ENCODE data around the gene BCCIP. TPM values are rescaled to one million over a fixed set of nuclear protein-coding genes. Genes with fewer than 3 reads are reported as not detected.

BCCIP gene
- total and polyA plus RNA-seq, 9 donors: 29.9 to 60.6 (median 48.4) TPM

GRCh38 chr10:125848857-125849256, 25.5 kb downstream of the BCCIP start:
- Histone ChIP-seq H3K27ac (peak overlapping the region in 1 of 2 donors; percentile 55), H3K36me3 (no peaks in the 10 kb centered on the region), H3K9me3 (no peaks in the 10 kb centered on the region), H3K4me3 (no peak overlapping the region), H3K4me1 (ENCODE audit: insufficient read depth) (peaks cover 27% of the 10 kb centered on the region), H3K27me3 (no peaks in the 10 kb centered on the region)
- WGBS, 3 donors: 29 to 74% (median 41%) methylated on average over 2 of the region's 2 CpGs
- intact Hi-C loops (cut with DNase I): no loop called here
- no peak for DNase-seq
- TF ChIP-seq EP300 (IDR thresholded peaks at IDR 0.05): no peak
- no peak for TF ChIP-seq CTCF (IDR thresholded peaks at IDR 0.05)
- TF ChIP-seq POLR2A (IDR thresholded peaks at IDR 0.05): no peak

- no peak for DNase-seq
- H3K36me3 ChIP-seq: no peaks in the 10 kb centered on the region
- intact Hi-C loops (cut with DNase I): no loop called here
- TF ChIP-seq CTCF (IDR thresholded peaks at IDR 0.05): no peak
- TF ChIP-seq EP300 (IDR thresholded peaks at IDR 0.05): no peak
- TF ChIP-seq POLR2A (IDR thresholded peaks at IDR 0.05): no peak
- WGBS, 3 donors: 33 to 51% (median 33%) methylated on average over 7 of the region's 7 CpGs
- no peaks in the 10 kb centered on the region for H3K9me3 ChIP-seq
- H3K4me3 ChIP-seq: no peak overlapping the region
- no peaks in the 10 kb centered on the region for H3K27me3 ChIP-seq
- peak overlapping the region in 1 of 2 donors; percentile 55 for H3K27ac ChIP-seq
- peaks cover 25% of the 10 kb centered on the region for H3K4me1 ChIP-seq (ENCODE audit: insufficient read depth)
These were observed 26.1 kb downstream of the BCCIP start for GRCh38 chr10:125849448-125849847.

GRCh38 chr10:125850766-125851731, 27.7 kb downstream of the BCCIP start:
- H3K36me3 ChIP-seq: no peaks in the 10 kb centered on the region
- WGBS, 3 donors: 22 to 56% (median 44%) methylated on average over 2 of the region's 2 CpGs
- DNase-seq: no peak

DNA sequence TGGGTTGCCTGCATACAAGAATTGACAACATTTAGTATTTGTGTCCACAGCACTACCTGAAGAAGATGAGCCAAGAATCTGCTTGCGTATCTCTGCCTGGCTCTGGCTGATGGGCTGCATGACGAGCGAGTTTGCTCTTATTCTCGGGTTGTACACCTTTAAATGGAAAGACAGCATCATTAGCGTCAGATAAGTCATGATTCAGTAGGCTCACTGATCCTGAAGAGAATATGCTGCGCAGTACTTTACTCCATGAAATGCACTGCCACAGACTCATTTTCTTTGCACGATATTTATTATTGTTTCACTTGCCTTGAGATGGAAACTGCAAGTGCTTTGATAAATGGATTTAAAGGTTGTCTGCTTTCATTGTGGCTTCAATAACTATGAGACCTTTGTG, 29.1 kb downstream of the BCCIP start:
- H3K4me3 ChIP-seq: no peak overlapping the region
- DNase-seq: no peak
- no peaks in the 10 kb centered on the region for H3K9me3 ChIP-seq
- WGBS, 3 donors: 96% methylated on average over 7 of the region's 7 CpGs
- TF ChIP-seq CTCF (IDR thresholded peaks at IDR 0.05) (no peak), POLR2A (IDR thresholded peaks at IDR 0.05) (no peak), EP300 (IDR thresholded peaks at IDR 0.05) (no peak)
- intact Hi-C loops (cut with DNase I): no loop called here
- no peaks in the 10 kb centered on the region for H3K36me3 ChIP-seq
- peaks cover 15% of the 10 kb centered on the region for H3K4me1 ChIP-seq (ENCODE audit: insufficient read depth)
- H3K27ac ChIP-seq: no peak overlapping the region
- H3K27me3 ChIP-seq: no peaks in the 10 kb centered on the region

More at GRCh38 chr10:125850766-125851731, 27.7 kb downstream of the BCCIP start:
- Histone ChIP-seq H3K4me1 (ENCODE audit: insufficient read depth) (peaks cover 15% of the 10 kb centered on the region), H3K9me3 (no peaks in the 10 kb centered on the region), H3K27me3 (no peaks in the 10 kb centered on the region), H3K4me3 (no peak overlapping the region), H3K27ac (peak overlapping the region in 1 of 2 donors; percentile 55)
- TF ChIP-seq POLR2A (IDR thresholded peaks at IDR 0.05) (no peak), EP300 (IDR thresholded peaks at IDR 0.05) (no peak), CTCF (IDR thresholded peaks at IDR 0.05) (no peak)
- intact Hi-C loops (cut with DNase I): no loop called here
